ENCODE data around the gene NSUN3. TPM values are rescaled to one million over a fixed set of nuclear protein-coding genes. Genes with fewer than 3 reads are reported as not detected.
"Not testable (repeated sequence)": the region's sequence is repeated elsewhere in the genome, so short reads cannot be mapped to it uniquely, and the experiment has no call there.

Gene NSUN3
- total RNA-seq, 1 donor from 2014 or later, result 18.0 TPM

GRCh38 chr3:94101860-94102259, 39.0 kb downstream of the NSUN3 start:
- H3K9me3 ChIP-seq, result no peaks in the 10 kb centered on the region
- H3K4me3 ChIP-seq, result no peak overlapping the region
- H3K27me3 ChIP-seq, result no peaks in the 10 kb centered on the region
- no peak overlapping the region for H3K27ac ChIP-seq
- DNase-seq (no peak), ATAC-seq (no peak)
- H3K36me3 ChIP-seq, result peaks cover 60% of the 10 kb centered on the region
- no peaks in the 10 kb centered on the region for H3K4me1 ChIP-seq
- no peak for TF ChIP-seq CTCF (IDR thresholded peaks at IDR 0.05)
- intact Hi-C loops (cut with DNase I), result no loop called here

- Histone ChIP-seq H3K27me3 (no peaks in the 10 kb centered on the region), H3K4me3 (no peak overlapping the region), H3K4me1 (no peaks in the 10 kb centered on the region), H3K27ac (no peak overlapping the region), H3K36me3 (peaks cover 32% of the 10 kb centered on the region), H3K9me3 (no peaks in the 10 kb centered on the region)
- intact Hi-C loops (cut with DNase I), result no loop called here
- no peak for TF ChIP-seq CTCF (IDR thresholded peaks at IDR 0.05)
- ATAC-seq, result no peak
- no peak for DNase-seq
These were observed 43.4 kb downstream of the NSUN3 start for GRCh38 chr3:94106268-94106667.

- intact Hi-C loops (cut with DNase I); H3K9me3 ChIP-seq; H3K4me3 ChIP-seq; H3K4me1 ChIP-seq; H3K27ac ChIP-seq; ATAC-seq; H3K27me3 ChIP-seq; DNase-seq: not testable (repeated sequence)
- H3K36me3 ChIP-seq, result peaks cover 26% of the 10 kb centered on the region
These were observed 47.4 kb downstream of the NSUN3 start for GRCh38 chr3:94110232-94110631.

GRCh38 chr3:94110854-94111253, 48.0 kb downstream of the NSUN3 start:
- peaks cover 26% of the 10 kb centered on the region for H3K36me3 ChIP-seq
- no peak overlapping the region for H3K4me3 ChIP-seq
- no peaks in the 10 kb centered on the region for H3K4me1 ChIP-seq
- no peak for ATAC-seq
- no peak overlapping the region for H3K27ac ChIP-seq
- DNase-seq, result no peak
- no peak for TF ChIP-seq CTCF (IDR thresholded peaks at IDR 0.05)
- no peaks in the 10 kb centered on the region for H3K27me3 ChIP-seq
- H3K9me3 ChIP-seq, result no peaks in the 10 kb centered on the region
- intact Hi-C loops (cut with DNase I), result no loop called here

GRCh38 chr3:94114666-94115065, 51.8 kb downstream of the NSUN3 start:
- Histone ChIP-seq H3K36me3 (peaks cover 20% of the 10 kb centered on the region), H3K27ac (no peak overlapping the region), H3K9me3 (no peaks in the 10 kb centered on the region), H3K4me1 (no peaks in the 10 kb centered on the region), H3K27me3 (no peaks in the 10 kb centered on the region), H3K4me3 (no peak overlapping the region)
- no peak for DNase-seq
- TF ChIP-seq CTCF (IDR thresholded peaks at IDR 0.05), result no peak
- intact Hi-C loops (cut with DNase I), result no loop called here
- ATAC-seq, result no peak

- Histone ChIP-seq H3K36me3 (peaks cover 20% of the 10 kb centered on the region), H3K4me3 (no peak overlapping the region), H3K9me3 (no peaks in the 10 kb centered on the region), H3K4me1 (no peaks in the 10 kb centered on the region), H3K27me3 (no peaks in the 10 kb centered on the region), H3K27ac (no peak overlapping the region)
- DNase-seq (no peak), ATAC-seq (no peak)
- TF ChIP-seq CTCF (IDR thresholded peaks at IDR 0.05), result peak; percentile 16
- intact Hi-C loops (cut with DNase I), result no loop called here
These were observed 52.6 kb downstream of the NSUN3 start for GRCh38 chr3:94115482-94115881.

Measured in upper lobe of right lung (tissue), 1 donor.